Thyroid gland (tissue), 4 donors: ENCODE measurements around the gene SIPA1. TPM values are rescaled to one million over a fixed set of nuclear protein-coding genes. Genes with fewer than 3 reads are reported as not detected.

ENCODE experiments used
- DNase-seq, 2 donors: peaks; one replicate each; pipeline ENCODE4 v3.0.0-alpha.2; 2019
- H3K27ac ChIP-seq, 3 donors: fragments of 200-600 bp; sonication (generic); 1 replicate in 2 of 3; 2 replicates in 1 of 3; pipeline ENCODE4 v1.5.1; 2016 to 2019; ENCODE audit warnings: mild to moderate bottlenecking in 1 of 3, moderate library complexity in 1 of 3
- H3K27me3 ChIP-seq: fragments of 200-600 bp; sonication (generic); one replicate; pipeline ENCODE4 v1.5.1; 2019
- H3K36me3 ChIP-seq, 2 donors: fragments of 200-600 bp; sonication (generic); one replicate each; pipeline ENCODE4 v1.5.1; 2016 to 2019
- H3K4me1 ChIP-seq, 2 donors: fragments of 200-600 bp; sonication (generic); one replicate each; pipeline ENCODE4 v1.5.1; 2017 to 2019
- H3K4me3 ChIP-seq, 3 donors: fragments of 200-600 bp; sonication (generic); replicated peaks in 1 of 3; 1 replicate in 2 of 3; 2 replicates in 1 of 3; pipeline ENCODE4 v1.5.1; 2016; ENCODE audit warnings: mild to moderate bottlenecking in 1 of 3
- H3K9me3 ChIP-seq: fragments of 200-600 bp; sonication (generic); one replicate; pipeline ENCODE4 v1.5.1; 2017
- CTCF ChIP-seq, 6 experiments: fragments of 200-600 bp in 3 of 6; fragments of 450-650 bp in 3 of 6; sonication (generic) in 3 of 6; IDR thresholded peaks; one replicate each; pipeline ENCODE4 v1.5.1; 2016 to 2019; ENCODE audit warnings: antibody characterized with exemption in 6 of 6, mild to moderate bottlenecking in 2 of 6, inconsistent platforms in 1 of 6, moderate library complexity in 1 of 6
- POLR2A ChIP-seq, 2 donors: fragments of 450-650 bp; IDR thresholded peaks; one replicate each; pipeline ENCODE4 v1.6.1; 2017; ENCODE audit warnings: antibody characterized with exemption in 2 of 2, mild to moderate bottlenecking in 2 of 2, moderate library complexity in 1 of 2
- WGBS, 2 donors: methylation state at CpG; one replicate each; pipeline ENCODE4 v1.1.5; 2017; 5-methylcytosine and 5-hydroxymethylcytosine counted together
- intact Hi-C: fragments of 100-400 bp; cut with DNase I; formaldehyde crosslinking; loops from one replicate; pipeline ENCODE4 v1.15.1; 2023
- total RNA-seq, 4 donors: library from RNA; depleted of rRNA; stranded (reverse); fragments of >200 nt; gene quantifications; one replicate each; pipeline ENCODE4 v1.2.3, GENCODE V29; 2016

SIPA1 gene
- total RNA-seq, 4 donors from 2014 or later: 19.2 to 40.6 (median 32.7) TPM

- Histone ChIP-seq H3K9me3 (no peaks in the 10 kb centered on the region), H3K27ac (no peak overlapping the region), H3K4me1 (peaks cover 4 to 14% of the 10 kb centered on the region in 2 donors), H3K36me3 (peaks cover 56 to 65% of the 10 kb centered on the region in 2 donors), H3K27me3 (no peaks in the 10 kb centered on the region), H3K4me3 (no peak overlapping the region)
- 83 to 88% methylated on average over 14 to 17 of the region's 20 CpGs for WGBS, 2 donors
- no peak for TF ChIP-seq POLR2A (IDR thresholded peaks at IDR 0.05)
- TF ChIP-seq CTCF (IDR thresholded peaks at IDR 0.05): no peak
- no peak for DNase-seq
- intact Hi-C loops: no loop called here
Measured at GRCh38 chr11:65633390-65634108, 4.4 kb upstream of the SIPA1 start.

GRCh38 chr11:65634109-65634436 lies 3.8 kb upstream of the SIPA1 start:
- H3K36me3 ChIP-seq: peaks cover 51 to 59% of the 10 kb centered on the region in 2 donors

GRCh38 chr11:65634440-65634839 lies 3.5 kb upstream of the SIPA1 start:
- 90 to 93% methylated on average over 3 to 10 of the region's 11 CpGs for WGBS, 2 donors

More at GRCh38 chr11:65634109-65634436, 3.8 kb upstream of the SIPA1 start:
- no peak overlapping the region for H3K4me3 ChIP-seq
- no peak for DNase-seq
- peaks cover 4 to 19% of the 10 kb centered on the region in 2 donors for H3K4me1 ChIP-seq
- no peaks in the 10 kb centered on the region for H3K9me3 ChIP-seq
- no peak overlapping the region for H3K27ac ChIP-seq
- H3K27me3 ChIP-seq: no peaks in the 10 kb centered on the region
- intact Hi-C loops: no loop called here
- 91 to 98% methylated on average over 8 to 14 of the region's 14 CpGs for WGBS, 2 donors
- TF ChIP-seq POLR2A (IDR thresholded peaks at IDR 0.05) (no peak), CTCF (IDR thresholded peaks at IDR 0.05) (no peak)

DNA sequence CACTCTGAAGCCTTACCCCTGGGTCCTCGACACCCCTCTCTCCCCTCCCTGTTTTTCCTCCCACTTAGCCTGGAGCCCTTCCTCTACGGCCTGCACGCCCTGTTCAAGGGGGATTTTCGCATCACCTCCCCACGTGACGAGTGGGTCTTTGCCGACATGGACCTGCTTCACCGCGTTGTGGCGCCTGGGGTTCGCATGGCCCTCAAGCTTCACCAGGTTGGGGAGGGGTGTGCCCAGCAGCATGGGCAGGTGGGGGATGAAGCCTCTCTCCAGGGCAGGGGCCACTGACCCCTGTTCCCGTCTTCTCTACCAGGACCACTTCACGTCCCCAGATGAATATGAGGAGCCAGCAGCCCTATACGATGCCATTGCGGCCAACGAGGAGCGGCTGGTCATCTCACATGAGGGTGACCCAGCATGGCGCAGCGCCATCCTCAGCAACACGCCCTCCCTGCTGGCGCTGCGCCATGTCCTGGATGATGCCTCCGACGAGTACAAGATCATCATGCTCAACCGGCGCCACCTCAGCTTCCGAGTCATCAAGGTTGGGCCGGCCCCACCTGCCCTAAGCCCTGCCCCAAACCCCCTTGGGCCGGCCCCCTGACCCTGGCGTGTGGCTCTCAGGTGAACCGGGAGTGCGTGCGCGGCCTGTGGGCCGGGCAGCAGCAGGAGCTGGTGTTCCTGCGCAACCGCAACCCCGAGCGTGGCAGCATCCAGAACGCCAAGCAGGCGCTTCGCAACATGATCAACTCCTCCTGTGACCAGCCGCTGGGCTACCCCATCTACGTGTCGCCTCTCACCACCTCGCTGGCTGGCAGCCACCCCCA lies 2.8 kb upstream of the SIPA1 start:
- no peaks in the 10 kb centered on the region for H3K9me3 ChIP-seq
- no peak for DNase-seq
- H3K4me1 ChIP-seq: peaks cover 4 to 30% of the 10 kb centered on the region in 2 donors
- H3K27me3 ChIP-seq: no peaks in the 10 kb centered on the region
- 95 to 96% methylated on average over 20 to 34 of the region's 46 CpGs for WGBS, 2 donors
- H3K27ac ChIP-seq: no peak overlapping the region
- intact Hi-C loops: no loop called here
- peaks cover 42 to 49% of the 10 kb centered on the region in 2 donors for H3K36me3 ChIP-seq
- TF ChIP-seq POLR2A (IDR thresholded peaks at IDR 0.05) (no peak), CTCF (IDR thresholded peaks at IDR 0.05) (no peak)
- H3K4me3 ChIP-seq: no peak overlapping the region

More at GRCh38 chr11:65634440-65634839, 3.5 kb upstream of the SIPA1 start:
- Histone ChIP-seq H3K4me3 (no peak overlapping the region), H3K27ac (no peak overlapping the region), H3K9me3 (no peaks in the 10 kb centered on the region), H3K4me1 (peaks cover 4 to 23% of the 10 kb centered on the region in 2 donors), H3K27me3 (no peaks in the 10 kb centered on the region), H3K36me3 (peaks cover 47 to 56% of the 10 kb centered on the region in 2 donors)
- intact Hi-C loops: no loop called here
- no peak for TF ChIP-seq POLR2A (IDR thresholded peaks at IDR 0.05)
- TF ChIP-seq CTCF (IDR thresholded peaks at IDR 0.05): no peak
- DNase-seq: no peak
